SJCRH30 (cell line): Measurements from ENCODE around the gene KLHL41. TPM values are rescaled to one million over a fixed set of nuclear protein-coding genes. Genes with fewer than 3 reads are reported as not detected.
A peak's percentile ranks its signal among the peaks of the same experiment; 100 is the strongest.
"Not testable (repeated sequence)": the region's sequence is repeated elsewhere in the genome, so short reads cannot be mapped to it uniquely, and the experiment has no call there.

Experiments
- DNase-seq, 2 experiments: peaks; one replicate each; pipeline ENCODE4 v3.0.0-alpha.2; 2015 to 2020
- H3K27ac ChIP-seq: fragments of 250-450 bp; sonication (Bioruptor Pico); 2 replicates; pipeline ENCODE4 v1.5.1; 2020; ENCODE audit warnings: mild to moderate bottlenecking, moderate library complexity
- H3K27me3 ChIP-seq: fragments of 250-450 bp; sonication (Bioruptor Pico); 2 replicates; pipeline ENCODE4 v1.5.1; 2020; ENCODE audit warnings: mild to moderate bottlenecking, moderate library complexity
- H3K36me3 ChIP-seq: fragments of 250-450 bp; sonication (Bioruptor Pico); 2 replicates; pipeline ENCODE4 v1.5.1; 2020; ENCODE audit warnings: mild to moderate bottlenecking, moderate library complexity
- H3K4me1 ChIP-seq: fragments of 250-450 bp; sonication (Bioruptor Pico); 2 replicates; pipeline ENCODE4 v1.5.1; 2020; ENCODE audit warnings: mild to moderate bottlenecking, moderate library complexity
- H3K4me3 ChIP-seq: fragments of 250-450 bp; sonication (Bioruptor Pico); 2 replicates; pipeline ENCODE4 v1.5.1; 2020; ENCODE audit warnings: mild to moderate bottlenecking, moderate library complexity
- H3K9me3 ChIP-seq: fragments of 250-450 bp; sonication (Bioruptor Pico); replicated peaks from 2 replicates; pipeline ENCODE4 v1.5.1; 2020; ENCODE audit warnings: mild to moderate bottlenecking, moderate library complexity
- total RNA-seq: library from RNA; depleted of rRNA; stranded (reverse); fragments of >200 nt; shearing (Covaris generic); gene quantifications from 2 replicates; pipeline ENCODE4 v1.2.3, GENCODE V29; 2014

Gene KLHL41
- total RNA-seq, 1 experiment from 2014 or later, result 26.1 TPM

DNA sequence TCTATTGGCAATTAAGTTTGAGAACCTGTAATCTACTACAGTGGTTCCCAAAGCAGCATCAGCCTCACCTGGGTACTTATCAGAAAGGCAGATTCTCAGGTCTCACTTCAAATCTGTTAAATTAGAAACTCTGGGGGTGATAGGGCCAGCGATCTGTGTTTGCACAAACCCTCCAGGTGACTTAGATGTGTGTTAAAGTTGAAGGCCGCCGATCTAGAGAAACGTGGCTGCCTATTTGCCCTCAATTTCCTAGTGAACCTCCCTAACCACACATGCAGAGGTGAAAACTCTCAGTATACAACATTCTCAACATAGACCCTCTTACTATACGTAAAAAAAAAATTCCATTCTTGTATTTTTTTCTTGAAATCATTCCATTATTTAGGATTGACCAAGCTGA is 14.2 kb downstream of the KLHL41 start:
- Histone ChIP-seq H3K4me1 (no peaks in the 10 kb centered on the region), H3K9me3 (no peaks in the 10 kb centered on the region), H3K27me3 (no peaks in the 10 kb centered on the region), H3K36me3 (peaks cover 13% of the 10 kb centered on the region), H3K27ac (no peak overlapping the region), H3K4me3 (no peak overlapping the region)
- DNase-seq, result no peak

DNA sequence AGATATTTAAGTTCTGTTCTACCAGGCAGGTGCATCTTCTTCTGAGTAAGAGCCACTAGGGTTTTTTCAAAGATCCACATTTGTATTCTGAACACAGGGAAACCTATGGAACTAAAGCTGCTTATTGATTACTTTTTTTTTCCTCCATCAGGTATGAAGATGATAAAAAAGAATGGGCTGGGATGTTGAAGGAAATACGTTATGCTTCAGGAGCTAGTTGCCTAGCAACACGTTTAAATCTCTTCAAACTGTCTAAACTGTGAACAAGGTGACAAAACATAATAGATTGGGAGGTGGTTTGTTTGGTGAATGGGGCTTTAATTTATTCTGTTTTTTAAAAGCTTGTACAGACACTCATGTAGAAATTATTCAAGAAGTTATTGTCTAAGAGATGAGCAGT is 15.9 kb downstream of the KLHL41 start:
- Histone ChIP-seq H3K36me3 (peaks cover 17% of the 10 kb centered on the region), H3K27me3 (no peaks in the 10 kb centered on the region), H3K4me3 (no peak overlapping the region), H3K9me3 (no peaks in the 10 kb centered on the region), H3K27ac (no peak overlapping the region), H3K4me1 (no peaks in the 10 kb centered on the region)
- DNase-seq, result no peak

DNA sequence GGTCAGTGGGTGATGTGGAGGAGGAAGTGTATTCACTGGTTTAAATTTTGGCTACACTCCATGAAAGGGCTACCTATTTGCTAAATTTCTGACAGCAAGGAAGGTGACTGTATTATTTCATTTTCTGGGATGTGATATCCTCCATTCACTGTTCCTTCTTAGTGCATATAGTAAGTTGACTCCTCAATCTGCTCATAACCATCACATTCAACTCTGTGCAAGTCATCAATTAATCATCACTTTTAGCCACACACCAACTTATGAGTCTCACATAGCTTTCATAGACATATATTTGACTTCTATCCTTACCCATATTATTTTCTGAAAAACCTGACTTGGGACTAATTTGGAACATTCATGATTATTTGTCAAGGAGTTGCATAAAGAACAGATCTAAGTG is 16.9 kb downstream of the KLHL41 start:
- Histone ChIP-seq H3K9me3 (no peaks in the 10 kb centered on the region), H3K4me3 (no peak overlapping the region), H3K27ac (no peak overlapping the region), H3K36me3 (peaks cover 17% of the 10 kb centered on the region), H3K4me1 (no peaks in the 10 kb centered on the region), H3K27me3 (no peaks in the 10 kb centered on the region)
- no peak for DNase-seq

DNA sequence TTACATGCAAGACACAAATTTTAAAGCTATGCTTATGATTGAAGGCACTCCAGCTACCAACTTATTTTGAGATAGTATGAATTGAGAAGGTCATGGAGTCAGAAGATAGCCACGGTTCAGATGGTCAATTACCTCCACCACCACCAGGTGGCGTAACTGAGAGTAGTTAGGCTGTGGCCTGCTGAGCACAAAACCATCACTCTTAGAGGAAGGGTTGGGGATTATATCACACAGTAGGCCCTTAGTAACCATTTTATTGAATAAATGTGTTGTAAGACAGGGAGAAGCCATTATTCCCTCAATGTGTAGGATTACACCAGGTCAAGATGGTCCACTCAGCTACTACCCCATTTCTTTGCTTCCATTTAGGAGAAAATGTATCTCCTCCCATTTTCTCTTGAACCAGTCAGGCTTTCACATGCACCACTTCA is 18.8 kb downstream of the KLHL41 start:
- peak; percentile 55 to 83 for DNase-seq
- Histone ChIP-seq H3K27me3 (no peaks in the 10 kb centered on the region), H3K27ac (no peak overlapping the region), H3K9me3 (no peaks in the 10 kb centered on the region), H3K36me3 (peaks cover 23% of the 10 kb centered on the region), H3K4me3 (no peak overlapping the region), H3K4me1 (no peaks in the 10 kb centered on the region)

DNA sequence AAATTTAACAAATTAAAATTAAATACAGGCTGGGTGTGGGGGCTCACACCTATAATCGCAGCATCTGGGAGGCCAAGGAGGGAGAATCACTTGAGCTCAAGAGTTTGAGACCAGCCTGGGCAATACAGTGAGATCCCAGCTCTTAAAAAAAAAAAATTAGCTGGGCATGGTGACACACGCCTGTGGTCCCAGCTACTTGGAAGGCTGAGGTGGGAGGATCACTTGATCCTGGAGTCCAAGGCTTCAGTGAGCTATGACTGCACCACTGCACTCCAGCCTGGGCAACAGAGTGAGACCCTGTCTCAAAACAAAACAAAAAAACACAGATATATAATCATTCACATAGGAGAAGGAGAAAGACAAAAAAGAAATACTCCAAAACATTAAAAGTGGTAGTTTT is 30.0 kb downstream of the KLHL41 start:
- not testable (repeated sequence) for H3K9me3 ChIP-seq, DNase-seq, H3K4me1 ChIP-seq, H3K27ac ChIP-seq, H3K4me3 ChIP-seq, H3K27me3 ChIP-seq
- H3K36me3 ChIP-seq, result peaks cover 23% of the 10 kb centered on the region

DNA sequence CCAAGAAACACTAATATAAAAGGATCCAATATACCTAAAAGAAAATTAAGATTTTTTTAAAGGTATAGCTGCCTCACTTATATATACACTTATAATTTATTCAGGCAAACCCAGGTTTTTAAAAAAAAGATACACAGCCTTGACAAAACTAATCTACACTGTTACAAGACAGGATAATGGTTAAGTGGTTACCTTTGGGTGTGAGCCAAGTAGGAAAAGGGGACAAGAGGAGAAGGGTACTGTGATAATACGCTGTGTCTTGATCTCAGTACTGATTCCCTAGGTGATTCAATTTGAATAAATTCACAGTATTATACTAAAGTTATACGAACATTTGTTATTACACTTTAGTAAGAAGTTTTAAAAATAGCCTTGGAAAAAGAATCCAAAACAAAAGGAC is 30.6 kb downstream of the KLHL41 start:
- Histone ChIP-seq H3K4me3 (no peak overlapping the region), H3K27ac (no peak overlapping the region), H3K4me1 (no peaks in the 10 kb centered on the region), H3K27me3 (no peaks in the 10 kb centered on the region), H3K36me3 (peaks cover 23% of the 10 kb centered on the region), H3K9me3 (no peaks in the 10 kb centered on the region)
- no peak for DNase-seq

DNA sequence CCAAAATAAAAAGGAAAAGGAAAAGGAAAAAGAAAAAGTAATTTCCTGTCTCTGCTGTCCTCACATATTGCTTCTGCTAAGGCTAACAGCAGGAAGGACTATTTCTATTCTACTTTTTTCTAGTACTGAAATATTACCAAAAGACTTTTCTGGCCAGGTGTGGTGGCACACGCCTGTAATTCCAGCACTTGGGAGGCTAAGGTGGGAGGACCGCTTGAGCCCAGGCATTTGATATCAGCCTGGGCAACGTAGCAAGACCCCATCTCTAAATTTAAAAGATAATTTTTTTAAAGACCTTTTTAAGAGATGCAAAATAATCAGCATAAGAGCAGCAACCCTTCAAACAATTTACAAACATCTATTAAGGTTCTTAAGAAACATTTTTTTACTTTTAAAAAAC is 32.9 kb downstream of the KLHL41 start:
- Histone ChIP-seq H3K36me3 (peaks cover 19% of the 10 kb centered on the region), H3K27me3 (no peaks in the 10 kb centered on the region), H3K9me3 (no peaks in the 10 kb centered on the region), H3K4me3 (no peak overlapping the region), H3K27ac (no peak overlapping the region), H3K4me1 (no peaks in the 10 kb centered on the region)
- DNase-seq, result no peak

DNA sequence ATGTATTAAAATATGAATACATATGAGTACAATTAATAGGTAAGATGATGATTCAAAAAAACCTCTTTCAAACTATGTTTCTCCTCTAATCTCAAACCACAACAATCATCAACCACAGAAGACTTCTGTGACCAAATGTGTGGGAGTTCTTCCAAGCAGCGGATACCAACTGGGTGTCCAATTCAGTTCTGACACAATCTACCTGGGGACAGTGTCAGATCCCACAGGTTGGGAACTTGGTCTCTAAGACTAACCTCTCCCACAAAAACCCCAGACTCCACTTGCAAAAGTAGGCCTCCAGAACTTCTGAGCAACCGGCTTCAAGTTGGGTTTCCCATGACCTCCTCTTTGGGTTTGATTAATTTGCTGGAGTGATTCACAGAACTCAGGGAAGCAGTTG is 37.3 kb downstream of the KLHL41 start:
- DNase-seq, result no peak
- Histone ChIP-seq H3K27me3 (no peaks in the 10 kb centered on the region), H3K4me1 (no peaks in the 10 kb centered on the region), H3K9me3 (no peaks in the 10 kb centered on the region), H3K4me3 (no peak overlapping the region), H3K36me3 (peaks cover 26% of the 10 kb centered on the region; the same call in 1 of the 2 replicates), H3K27ac (no peak overlapping the region)

DNA sequence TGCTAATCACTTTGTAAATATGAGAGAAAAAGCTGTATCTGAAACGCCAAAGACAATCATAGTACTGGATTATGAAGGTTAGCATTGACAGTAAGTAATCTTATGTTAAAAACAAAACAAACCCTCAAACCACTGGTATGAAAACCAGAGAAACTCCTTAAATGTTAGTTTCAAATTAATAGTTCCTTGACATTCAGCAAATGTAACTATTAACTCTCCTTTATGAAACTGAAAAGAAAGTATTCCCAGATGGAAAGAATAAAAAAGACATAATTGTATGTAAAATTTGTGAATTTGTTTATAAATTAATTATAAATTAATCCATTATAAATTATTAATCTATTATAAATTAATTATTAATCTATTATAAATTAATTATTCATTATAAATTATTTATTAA is 51.9 kb downstream of the KLHL41 start:
- Histone ChIP-seq H3K4me1 (no peaks in the 10 kb centered on the region), H3K27me3 (no peaks in the 10 kb centered on the region), H3K4me3 (no peak overlapping the region), H3K9me3 (no peaks in the 10 kb centered on the region), H3K27ac (no peak overlapping the region), H3K36me3 (peaks cover 19% of the 10 kb centered on the region)
- no peak for DNase-seq

DNA sequence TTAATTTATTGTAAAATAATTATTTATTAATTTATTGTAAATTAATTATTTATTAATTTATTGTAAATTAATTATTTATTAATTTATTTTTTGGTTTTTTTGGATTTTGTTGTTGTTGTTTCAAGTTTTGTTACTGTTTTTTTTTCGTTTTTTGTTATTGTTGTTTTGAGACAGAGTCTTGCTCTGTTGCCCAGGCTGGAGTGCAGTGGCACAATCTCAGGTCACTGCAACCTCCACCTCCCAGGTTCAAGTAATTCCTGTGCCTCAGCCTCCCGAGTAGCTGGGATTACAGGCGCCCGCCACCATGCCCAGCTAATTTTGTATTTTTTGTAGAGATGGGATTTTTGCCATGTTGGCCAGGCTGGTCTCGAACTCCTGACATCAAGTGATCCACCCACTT is 52.6 kb downstream of the KLHL41 start:
- H3K27ac ChIP-seq, H3K9me3 ChIP-seq, H3K4me3 ChIP-seq, H3K27me3 ChIP-seq, DNase-seq, H3K4me1 ChIP-seq: not testable (repeated sequence)
- H3K36me3 ChIP-seq, result peaks cover 19% of the 10 kb centered on the region

DNA sequence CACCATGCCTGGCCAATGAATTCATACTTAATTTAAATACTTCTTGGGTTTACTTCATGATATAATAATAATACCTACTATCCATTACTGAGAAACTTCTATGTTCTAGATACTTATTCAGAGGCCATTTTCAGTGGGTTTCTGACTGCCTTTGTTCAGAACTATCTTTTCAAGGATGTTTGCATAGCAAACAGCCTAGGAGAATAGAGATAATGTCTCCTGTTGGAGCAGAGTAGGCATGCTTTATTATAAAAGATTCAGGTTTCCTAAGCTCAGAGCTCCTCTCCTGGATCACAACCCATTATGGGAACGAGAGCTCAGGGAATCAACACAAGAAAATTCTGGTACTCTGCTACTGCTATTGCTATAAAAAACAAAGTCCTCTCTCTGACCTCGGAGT is 53.0 kb downstream of the KLHL41 start:
- H3K27ac ChIP-seq, result no peak overlapping the region
- no peak for DNase-seq
- no peaks in the 10 kb centered on the region for H3K9me3 ChIP-seq
- H3K27me3 ChIP-seq, result no peaks in the 10 kb centered on the region
- H3K36me3 ChIP-seq, result peaks cover 19% of the 10 kb centered on the region
- no peak overlapping the region for H3K4me3 ChIP-seq
- H3K4me1 ChIP-seq, result no peaks in the 10 kb centered on the region

DNA sequence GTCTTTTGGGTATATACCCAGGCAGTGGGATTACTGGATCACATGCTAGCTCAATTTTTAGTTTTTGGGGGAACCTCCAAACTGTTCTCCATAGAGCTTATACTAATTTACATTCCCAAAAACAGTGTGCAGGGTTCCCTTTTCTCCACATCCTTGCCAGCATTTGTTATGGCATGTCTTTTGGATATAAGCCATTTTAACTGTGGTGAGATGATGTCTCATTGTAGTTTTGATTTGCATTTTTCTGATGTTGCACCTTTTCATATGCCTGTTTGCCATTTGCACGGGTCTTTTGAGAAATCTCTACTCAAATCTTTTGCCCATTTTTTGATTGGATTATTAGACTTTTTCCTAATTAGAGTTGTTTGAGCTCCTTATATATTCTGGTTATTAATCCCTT is 56.2 kb downstream of the KLHL41 start:
- Histone ChIP-seq H3K9me3 (no peaks in the 10 kb centered on the region), H3K27ac (no peak overlapping the region), H3K36me3 (peaks cover 15% of the 10 kb centered on the region), H3K27me3 (no peaks in the 10 kb centered on the region), H3K4me1 (no peaks in the 10 kb centered on the region), H3K4me3 (no peak overlapping the region)
- no peak for DNase-seq

DNA sequence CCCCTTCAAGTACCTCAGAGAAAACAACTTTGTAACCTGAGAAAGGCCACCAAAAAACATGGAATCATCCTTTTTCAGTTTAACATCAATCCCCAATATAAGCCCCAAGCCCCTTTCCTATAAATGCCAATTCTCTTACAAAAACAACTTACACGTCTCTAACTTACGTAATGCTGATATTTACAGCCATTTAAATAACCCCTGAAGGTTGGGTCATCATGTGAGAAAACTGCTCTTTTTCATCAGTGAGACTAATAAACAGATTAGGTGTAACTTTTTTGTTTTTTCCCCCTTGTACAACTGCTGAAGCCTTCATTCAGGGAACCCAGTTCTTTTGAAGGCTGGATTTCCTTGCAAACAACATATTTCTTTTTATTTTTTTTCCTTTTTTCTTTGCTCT is 60.4 kb downstream of the KLHL41 start:
- Histone ChIP-seq H3K36me3 (peaks cover 10% of the 10 kb centered on the region), H3K27me3 (no peaks in the 10 kb centered on the region), H3K9me3 (no peaks in the 10 kb centered on the region), H3K27ac (no peak overlapping the region), H3K4me3 (no peak overlapping the region), H3K4me1 (peaks cover 4% of the 10 kb centered on the region; the same call in 1 of the 2 replicates)
- DNase-seq, result no peak

DNA sequence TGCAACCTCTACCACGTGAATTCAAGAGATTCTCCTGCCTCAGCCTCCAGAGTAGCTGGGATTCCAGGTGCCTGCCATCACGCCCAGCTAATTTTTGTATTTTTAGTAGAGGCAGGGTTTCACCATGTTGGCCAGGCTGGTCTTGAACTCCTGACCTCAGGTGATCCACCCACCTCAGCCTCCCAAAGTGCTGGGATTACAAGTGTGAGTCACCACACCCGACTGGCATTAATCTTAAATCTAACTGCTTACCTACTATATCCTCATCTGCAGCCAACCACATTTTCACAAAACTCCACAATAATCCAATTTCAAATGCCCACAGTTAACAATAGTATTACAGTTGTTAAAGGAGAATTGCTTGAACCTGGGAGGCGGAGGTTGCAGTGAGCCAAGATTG is 61.2 kb downstream of the KLHL41 start:
- H3K27ac ChIP-seq, H3K27me3 ChIP-seq, H3K9me3 ChIP-seq, H3K4me1 ChIP-seq, DNase-seq, H3K4me3 ChIP-seq, H3K36me3 ChIP-seq: not testable (repeated sequence)

DNA sequence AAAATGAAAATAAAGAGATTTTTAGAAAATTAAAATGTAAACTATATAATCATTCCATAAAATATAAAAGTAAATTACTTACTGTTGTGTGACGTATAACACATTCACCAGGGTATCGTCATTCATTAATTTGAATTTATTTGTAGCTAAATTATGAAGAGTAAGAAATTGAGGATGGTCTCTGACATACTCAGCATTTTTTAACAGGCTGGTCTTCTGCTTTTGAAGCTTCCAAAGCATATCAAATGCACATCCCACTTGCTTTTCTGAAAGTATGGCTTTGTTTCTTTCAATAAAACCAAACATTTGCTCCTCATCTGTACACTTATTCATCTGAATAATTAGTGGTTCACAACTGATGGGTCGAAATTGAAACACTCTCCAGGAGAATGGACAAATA is 62.1 kb downstream of the KLHL41 start:
- Histone ChIP-seq H3K4me1 (peaks cover 4% of the 10 kb centered on the region; the same call in 1 of the 2 replicates), H3K27ac (no peak overlapping the region), H3K27me3 (no peaks in the 10 kb centered on the region), H3K9me3 (no peaks in the 10 kb centered on the region), H3K36me3 (no peaks in the 10 kb centered on the region; the same call in 1 of the 2 replicates), H3K4me3 (no peak overlapping the region)
- no peak for DNase-seq

DNA sequence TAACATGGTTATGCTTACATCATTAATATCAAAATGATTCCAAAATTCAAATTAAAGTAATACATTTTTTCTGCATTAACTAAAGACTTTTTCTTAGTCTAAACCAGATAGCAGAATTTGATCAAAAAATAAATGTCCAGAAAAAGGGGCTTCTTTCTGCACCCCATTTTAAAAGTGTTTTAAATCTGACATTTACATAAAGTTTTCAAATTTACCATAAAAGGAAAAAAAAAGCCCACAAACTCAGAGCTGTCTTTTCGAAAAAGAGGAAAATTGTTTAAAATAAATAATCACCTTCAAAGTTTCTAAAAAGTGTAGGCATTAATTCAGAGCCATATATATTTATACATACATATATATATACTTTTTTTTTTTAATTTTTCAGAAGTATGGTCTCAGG is 62.7 kb downstream of the KLHL41 start:
- H3K4me3 ChIP-seq, result peak overlapping the region; percentile 71
- H3K4me1 ChIP-seq, result peaks cover 4% of the 10 kb centered on the region; the same call in 1 of the 2 replicates
- no peaks in the 10 kb centered on the region for H3K27me3 ChIP-seq
- H3K9me3 ChIP-seq, result no peaks in the 10 kb centered on the region
- no peak for DNase-seq
- no peak overlapping the region for H3K27ac ChIP-seq
- H3K36me3 ChIP-seq, result no peaks in the 10 kb centered on the region; the same call in 1 of the 2 replicates

DNA sequence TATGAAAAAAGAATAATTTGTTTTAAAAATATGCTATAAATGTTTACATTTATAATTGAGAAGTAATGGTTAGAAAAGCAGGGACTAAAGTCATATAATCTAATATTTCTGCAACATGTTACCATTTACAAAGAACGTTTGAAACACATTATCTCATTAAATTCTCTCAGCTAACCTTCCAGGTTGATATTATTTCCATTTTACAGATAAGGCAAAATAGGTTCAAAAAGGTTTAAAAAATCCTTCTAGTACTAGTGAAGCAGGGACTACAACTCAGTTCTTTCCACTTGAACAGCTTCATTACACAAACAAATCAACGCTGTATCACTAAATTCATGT is 63.3 kb downstream of the KLHL41 start:
- Histone ChIP-seq H3K27me3 (no peaks in the 10 kb centered on the region), H3K4me3 (peak overlapping the region; percentile 71), H3K27ac (peak overlapping the region; percentile 54; the same call in 1 of the 2 replicates), H3K36me3 (no peaks in the 10 kb centered on the region; the same call in 1 of the 2 replicates), H3K9me3 (no peaks in the 10 kb centered on the region), H3K4me1 (peaks cover 4% of the 10 kb centered on the region; the same call in 1 of the 2 replicates)
- no peak for DNase-seq
